ENCODE measurements around the gene RDH5. TPM values are rescaled to one million over a fixed set of nuclear protein-coding genes. Genes with fewer than 3 reads are reported as not detected.

The RDH5 gene
- total and polyA plus RNA-seq, 11 donors: 5.9 to 42.4 (median 17.4) TPM

- 82 to 87% (median 84%) methylated on average over 12 to 13 of the region's 13 CpGs for WGBS, 4 donors
- Histone ChIP-seq H3K27ac (peak overlapping the region in 11 of 12 donors; percentile 38 to 79 (median 61)), H3K9me3 (no peaks in the 10 kb centered on the region), H3K36me3 (peaks cover 0 to 25% (median 7%) of the 10 kb centered on the region in 9 donors), H3K27me3 (no peaks in the 10 kb centered on the region), H3K4me3 (peak overlapping the region; percentile 14 to 51 (median 38)), H3K4me1 (peaks cover 0 to 24% (median 7%) of the 10 kb centered on the region in 12 donors)
- ATAC-seq: peak in 2 of 4 donors; percentile 4 to 7
- no peak for DNase-seq
- TF ChIP-seq POLR2A (IDR thresholded peaks at IDR 0.05) (no peak), CTCF (IDR thresholded peaks at IDR 0.05) (no peak)
- intact Hi-C loops (cut with DNase I): loop anchor here in 4 of 10 donors (5.0 kb wide), 1 partner anchor 40 kb away; the partner anchor contains the start of gene RDH5 (in 4 of the 4)
Measured at GRCh38 chr12:55682087-55682796, 38.0 kb upstream of the RDH5 start.

- intact Hi-C loops (cut with DNase I): loop anchor here in 4 of 10 donors (5.0 kb wide), 1 partner anchor 39 kb away; the partner anchor contains the start of gene RDH5 (in 4 of the 4)
- no peak for ATAC-seq
Measured at GRCh38 chr12:55683676-55684075, 36.5 kb upstream of the RDH5 start.

GRCh38 chr12:55684761-55685370, 35.3 kb upstream of the RDH5 start:
- intact Hi-C loops (cut with DNase I): loop anchor here in 4 of 10 donors (5.0 kb wide), 1 partner anchor 37 kb away; the partner anchor contains the start of gene RDH5 (in 4 of the 4)
- DNase-seq (no peak), ATAC-seq (no peak)
- 90 to 93% (median 91%) methylated on average over 11 to 20 of the region's 20 CpGs for WGBS, 4 donors
- Histone ChIP-seq H3K27ac (no peak overlapping the region), H3K9me3 (no peaks in the 10 kb centered on the region), H3K36me3 (peaks cover 0 to 47% (median 24%) of the 10 kb centered on the region in 9 donors), H3K27me3 (no peaks in the 10 kb centered on the region), H3K4me3 (no peak overlapping the region), H3K4me1 (peaks cover 0 to 24% (median 7%) of the 10 kb centered on the region in 12 donors)
- no peak for TF ChIP-seq POLR2A (IDR thresholded peaks at IDR 0.05)
- no peak for TF ChIP-seq CTCF (IDR thresholded peaks at IDR 0.05)

More at GRCh38 chr12:55683676-55684075, 36.5 kb upstream of the RDH5 start:
- 86 to 89% (median 88%) methylated on average over 7 of the region's 7 CpGs for WGBS, 4 donors
- TF ChIP-seq CTCF (IDR thresholded peaks at IDR 0.05) (no peak), POLR2A (IDR thresholded peaks at IDR 0.05) (no peak)
- DNase-seq: no peak
- no peak overlapping the region for H3K4me3 ChIP-seq
- H3K4me1 ChIP-seq: peaks cover 0 to 24% (median 7%) of the 10 kb centered on the region in 12 donors
- H3K9me3 ChIP-seq: no peaks in the 10 kb centered on the region
- no peaks in the 10 kb centered on the region for H3K27me3 ChIP-seq
- H3K27ac ChIP-seq: no peak overlapping the region
- H3K36me3 ChIP-seq: peaks cover 0 to 40% (median 19%) of the 10 kb centered on the region in 9 donors

- Histone ChIP-seq H3K27me3 (no peaks in the 10 kb centered on the region), H3K36me3 (peaks cover 0 to 47% (median 24%) of the 10 kb centered on the region in 9 donors), H3K4me3 (no peak overlapping the region), H3K9me3 (no peaks in the 10 kb centered on the region), H3K4me1 (peaks cover 0 to 24% (median 7%) of the 10 kb centered on the region in 12 donors), H3K27ac (no peak overlapping the region)
- DNase-seq: no peak
- intact Hi-C loops (cut with DNase I): no loop called here
- no peak for ATAC-seq
- WGBS, 4 donors: 89 to 95% (median 91%) methylated on average over 5 of the region's 5 CpGs
- no peak for TF ChIP-seq CTCF (IDR thresholded peaks at IDR 0.05)
- TF ChIP-seq POLR2A (IDR thresholded peaks at IDR 0.05): no peak
Measured at GRCh38 chr12:55685671-55686070, 34.5 kb upstream of the RDH5 start.

All from heart left ventricle (tissue), 16 donors.